HepG2 (cell line): Measurements from ENCODE around the gene SYNM. TPM values are rescaled to one million over a fixed set of nuclear protein-coding genes. Genes with fewer than 3 reads are reported as not detected.

ENCODE experiments used
- ATAC-seq: fragments of 200-7000 bp; cut with Tn5 transposase; 3 replicates; pipeline ENCODE4 v1.9.1; 2020; ENCODE audit warnings: mild to moderate bottlenecking, moderate library complexity
- BruUV-seq: library from RNA; stranded (reverse); fragments of 400-500 nt; replicated peaks from 2 replicates; lab custom pipeline; 2021; lab: Mats Ljungman, UMichigan
- CTCF ChIA-PET: fragments of 300-600 bp; formaldehyde crosslinking; extraction: SDS; loops from one replicate; lab custom pipeline; 2021; ENCODE audit warnings: low total read pairs, inconsistent platforms, low intra/inter-chr PET ratio; lab: Yijun Ruan, JAX
- POLR2A ChIA-PET: fragments of 350-600 bp; sonication (Branson Sonifier 250); formaldehyde crosslinking; loops from one replicate; lab custom pipeline; 2020; ENCODE audit warnings: antibody characterized with exemption, inconsistent platforms; lab: Yijun Ruan, JAX
- DNase-seq: peaks from one replicate; pipeline ENCODE4 v3.0.0-alpha.2; 2015; ENCODE audit warnings: low spot score
- FAIRE-seq: peaks from 3 replicates; lab custom pipeline; 2011; peaks lifted over from hg19 to GRCh38; lab: Jason Lieb, UNC
- H2AFZ ChIP-seq: one replicate; pipeline ENCODE4 v1.6.1; 2011; ENCODE audit warnings: low read length, inconsistent platforms
- H3K27ac ChIP-seq: fragments of 300-600 bp; 3 replicates; pipeline ENCODE4 v1.8.0; 2011; ENCODE audit warnings: mixed run types, mild to moderate bottlenecking, mixed read lengths, low read length, inconsistent platforms; ENCODE audit not compliant: insufficient read depth; ENCODE audit errors: extremely low read length
- H3K27me3 ChIP-seq, 2 experiments: fragments of 200-600 bp in 1 of 2; 2 replicates in 1 of 2; 3 replicates in 1 of 2; pipeline versions ENCODE4 v1.6.0 to v1.8.0; 2011; ENCODE audit warnings: low read length in 2 of 2, mild to moderate bottlenecking in 2 of 2, moderate library complexity in 2 of 2, inconsistent platforms in 1 of 2; ENCODE audit not compliant: insufficient read depth in 2 of 2, control insufficient read depth in 1 of 2
- H3K36me3 ChIP-seq, 2 experiments: fragments of 200-600 bp in 1 of 2; replicated peaks in 1 of 2; 2 replicates in 1 of 2; 3 replicates in 1 of 2; pipeline versions ENCODE4 v1.5.1 to v1.8.0; 2011; ENCODE audit warnings: low read length in 2 of 2, inconsistent platforms in 1 of 2; ENCODE audit not compliant: insufficient read depth in 2 of 2, control insufficient read depth in 1 of 2
- H3K4me1 ChIP-seq: 2 replicates; pipeline ENCODE4 v1.5.1; 2012; ENCODE audit warnings: low read length, inconsistent platforms; ENCODE audit not compliant: insufficient read depth
- H3K4me2 ChIP-seq: 2 replicates; pipeline ENCODE4 v1.6.0; 2011; ENCODE audit warnings: low read depth, low read length, inconsistent platforms
- H3K4me3 ChIP-seq, 3 experiments: fragments of 200-600 bp in 1 of 3; sonication (generic), shearing (Covaris generic) in 1 of 3; replicated peaks in 1 of 3; 2 replicates each; pipeline ENCODE4 v1.5.1; 2011 to 2016; ENCODE audit warnings: low read length in 3 of 3, inconsistent platforms in 2 of 3, low read depth in 2 of 3, mild to moderate bottlenecking in 2 of 3, control low read depth in 1 of 3, mixed read lengths in 1 of 3; ENCODE audit not compliant: insufficient read depth in 1 of 3
- H3K79me2 ChIP-seq: one replicate; pipeline ENCODE4 v1.6.1; 2011; ENCODE audit warnings: low read length, inconsistent platforms; ENCODE audit not compliant: insufficient read depth
- H3K9ac ChIP-seq: 2 replicates; pipeline ENCODE4 v1.6.0; 2011; ENCODE audit warnings: mild to moderate bottlenecking, low read depth, low read length, inconsistent platforms; ENCODE audit not compliant: insufficient read depth
- H3K9me3 ChIP-seq: 2 replicates; pipeline ENCODE4 v1.5.1; 2012; ENCODE audit warnings: mild to moderate bottlenecking, low read length
- H4K20me1 ChIP-seq: 2 replicates; pipeline ENCODE4 v1.6.0; 2011; ENCODE audit warnings: inconsistent platforms, mild to moderate bottlenecking, low read length, moderate library complexity; ENCODE audit not compliant: insufficient read depth
- ETV6 ChIP-seq: sonication (generic); formaldehyde crosslinking; conservative IDR thresholded peaks from 2 replicates; pipeline ENCODE4 v1.4.0; 2020; ENCODE audit warnings: missing genetic modification reagents
- KAT2B ChIP-seq: fragments of 150-350 bp; IDR thresholded peaks from 2 replicates; pipeline ENCODE4 v1.6.1; 2014; ENCODE audit warnings: low read depth, low read length, borderline replicate concordance
- MXI1 ChIP-seq: IDR thresholded peaks from 3 replicates; pipeline ENCODE4 v1.6.1; 2012; ENCODE audit warnings: low read depth, low read length, inconsistent platforms, borderline replicate concordance
- RBFOX2 ChIP-seq: fragments of 200-400 bp; formaldehyde crosslinking; IDR thresholded peaks from 2 replicates; pipeline ENCODE4 v1.6.1; 2017; ENCODE audit warnings: low read depth, mild to moderate bottlenecking, low read length
- ZNF20 ChIP-seq: sonication (generic); formaldehyde crosslinking; IDR thresholded peaks from 2 replicates; pipeline ENCODE4 v1.4.0; 2020; ENCODE audit warnings: mild to moderate bottlenecking, moderate library complexity, missing genetic modification reagents
- ZNF615 ChIP-seq: sonication (generic); formaldehyde crosslinking; IDR thresholded peaks from 2 replicates; pipeline ENCODE4 v1.5.0; 2020; ENCODE audit warnings: mild to moderate bottlenecking, missing genetic modification reagents, borderline replicate concordance
- ZZZ3 ChIP-seq: sonication (generic); formaldehyde crosslinking; IDR thresholded peaks from 2 replicates; pipeline ENCODE4 v1.4.0; 2020; ENCODE audit warnings: missing genetic modification reagents, mild to moderate bottlenecking, borderline replicate concordance
- WGBS: methylation state at CpG from one replicate; pipeline ENCODE4 v1.1.6; 2017; ENCODE audit warnings: low lambda C conversion rate; 5-methylcytosine and 5-hydroxymethylcytosine counted together
- in situ Hi-C: cut with HindIII; loops from 2 replicates; pipeline ENCODE4 v1.10.0; 2017; ENCODE audit warnings: low pct_unique_long_range_greater_than_20kb; ENCODE audit not compliant: extremely low pct_ligation_motif_present
- intact Hi-C: fragments of 100-400 bp; cut with micrococcal nuclease; formaldehyde crosslinking; loops from one replicate; pipeline ENCODE4 v1.10.0; 2022; ENCODE audit not compliant: unreplicated experiment
- polyA plus RNA-seq, 8 experiments: library from polyadenylated mRNA; depleted of rRNA in 3 of 8; stranded (reverse) in 7 of 8; unstranded in 1 of 8; fragments of >200 nt; fragmentation: Illumina TruSeq in 4 of 8; extraction: Trizol in 4 of 8; gene quantifications; 2 replicates each; pipeline versions ENCODE4 v1.2.1 to v1.2.3, GENCODE V29; 2011 to 2016; ENCODE audit warnings: low read depth in 4 of 8, missing spikeins in 1 of 8, mixed read lengths in 1 of 8; ENCODE audit not compliant: insufficient read depth in 1 of 8
- total RNA-seq, 5 experiments: library from RNA; depleted of rRNA; stranded (reverse); fragments of >200 nt; fragmentation: Illumina TruSeq; extraction: Trizol; gene quantifications; 2 replicates each; pipeline ENCODE4 v1.2.3, GENCODE V29; 2016; ENCODE audit warnings: low read depth in 1 of 5
- TF ChIP-seq, protein P1 (sequence below): sonication (generic); formaldehyde crosslinking; IDR thresholded peaks from 2 replicates; pipeline ENCODE4 v1.9.0; 2021; ENCODE audit warnings: mild to moderate bottlenecking, missing genetic modification reagents
- TF ChIP-seq, protein P2 (sequence below): sonication (generic); formaldehyde crosslinking; IDR thresholded peaks from 2 replicates; pipeline ENCODE4 v1.5.0; 2020; ENCODE audit warnings: mild to moderate bottlenecking, missing genetic modification reagents, borderline replicate concordance

The SYNM gene
- total and polyA plus RNA-seq, 2 of the 13 experiments (the other 11 are each of a cell fraction or from before 2014, with no cell fraction given): 1.1 to 3.7 TPM

DNA sequence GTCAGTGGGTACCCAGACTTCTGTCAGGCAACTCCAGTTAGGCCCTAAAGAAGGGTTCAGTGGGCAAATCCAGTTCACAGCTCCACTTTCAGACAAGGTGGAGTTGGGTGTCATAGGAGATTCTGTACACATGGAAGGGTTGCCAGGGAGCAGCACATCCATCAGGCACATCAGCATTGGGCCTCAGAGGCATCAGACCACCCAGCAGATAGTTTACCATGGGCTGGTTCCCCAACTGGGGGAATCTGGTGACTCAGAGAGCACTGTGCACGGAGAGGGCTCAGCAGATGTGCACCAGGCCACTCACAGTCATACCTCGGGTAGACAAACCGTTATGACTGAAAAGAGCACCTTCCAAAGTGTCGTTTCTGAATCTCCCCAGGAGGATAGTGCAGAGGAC is 27.2 kb downstream of the SYNM start:
- Histone ChIP-seq H3K27me3 (no peaks in the 10 kb centered on the region), H3K79me2 (no peaks in the 10 kb centered on the region), H4K20me1 (no peaks in the 10 kb centered on the region), H3K4me2 (peak overlapping the region; percentile 43), H3K36me3 (peaks cover 0 to 11% of the 10 kb centered on the region in 2 experiments; a peak in 4 of 5 replicates), H2AFZ (no peak overlapping the region), H3K9ac (no peak overlapping the region), H3K4me1 (peaks cover 47% of the 10 kb centered on the region), H3K27ac (peak overlapping the region; percentile 47), H3K4me3 (no peak overlapping the region), H3K9me3 (no peaks in the 10 kb centered on the region)
- WGBS: 93% methylated on average over 3 of the region's 4 CpGs
- ChIA-PET CTCF (no interaction called here), POLR2A (interaction anchor here (1.3 kb wide), 1 partner anchor 27 kb away, joined by 5 read pairs; the partner anchor contains the start of gene SYNM)
- BruUV-seq: no TSS peak
- no peak for TF ChIP-seq RBFOX2
- 0 out of 2 replicates have a peak, but pooled peaks have one; percentile 8 for TF ChIP-seq ZNF615
- no peak for TF ChIP-seq ZNF20
- TF ChIP-seq, protein P1, sequence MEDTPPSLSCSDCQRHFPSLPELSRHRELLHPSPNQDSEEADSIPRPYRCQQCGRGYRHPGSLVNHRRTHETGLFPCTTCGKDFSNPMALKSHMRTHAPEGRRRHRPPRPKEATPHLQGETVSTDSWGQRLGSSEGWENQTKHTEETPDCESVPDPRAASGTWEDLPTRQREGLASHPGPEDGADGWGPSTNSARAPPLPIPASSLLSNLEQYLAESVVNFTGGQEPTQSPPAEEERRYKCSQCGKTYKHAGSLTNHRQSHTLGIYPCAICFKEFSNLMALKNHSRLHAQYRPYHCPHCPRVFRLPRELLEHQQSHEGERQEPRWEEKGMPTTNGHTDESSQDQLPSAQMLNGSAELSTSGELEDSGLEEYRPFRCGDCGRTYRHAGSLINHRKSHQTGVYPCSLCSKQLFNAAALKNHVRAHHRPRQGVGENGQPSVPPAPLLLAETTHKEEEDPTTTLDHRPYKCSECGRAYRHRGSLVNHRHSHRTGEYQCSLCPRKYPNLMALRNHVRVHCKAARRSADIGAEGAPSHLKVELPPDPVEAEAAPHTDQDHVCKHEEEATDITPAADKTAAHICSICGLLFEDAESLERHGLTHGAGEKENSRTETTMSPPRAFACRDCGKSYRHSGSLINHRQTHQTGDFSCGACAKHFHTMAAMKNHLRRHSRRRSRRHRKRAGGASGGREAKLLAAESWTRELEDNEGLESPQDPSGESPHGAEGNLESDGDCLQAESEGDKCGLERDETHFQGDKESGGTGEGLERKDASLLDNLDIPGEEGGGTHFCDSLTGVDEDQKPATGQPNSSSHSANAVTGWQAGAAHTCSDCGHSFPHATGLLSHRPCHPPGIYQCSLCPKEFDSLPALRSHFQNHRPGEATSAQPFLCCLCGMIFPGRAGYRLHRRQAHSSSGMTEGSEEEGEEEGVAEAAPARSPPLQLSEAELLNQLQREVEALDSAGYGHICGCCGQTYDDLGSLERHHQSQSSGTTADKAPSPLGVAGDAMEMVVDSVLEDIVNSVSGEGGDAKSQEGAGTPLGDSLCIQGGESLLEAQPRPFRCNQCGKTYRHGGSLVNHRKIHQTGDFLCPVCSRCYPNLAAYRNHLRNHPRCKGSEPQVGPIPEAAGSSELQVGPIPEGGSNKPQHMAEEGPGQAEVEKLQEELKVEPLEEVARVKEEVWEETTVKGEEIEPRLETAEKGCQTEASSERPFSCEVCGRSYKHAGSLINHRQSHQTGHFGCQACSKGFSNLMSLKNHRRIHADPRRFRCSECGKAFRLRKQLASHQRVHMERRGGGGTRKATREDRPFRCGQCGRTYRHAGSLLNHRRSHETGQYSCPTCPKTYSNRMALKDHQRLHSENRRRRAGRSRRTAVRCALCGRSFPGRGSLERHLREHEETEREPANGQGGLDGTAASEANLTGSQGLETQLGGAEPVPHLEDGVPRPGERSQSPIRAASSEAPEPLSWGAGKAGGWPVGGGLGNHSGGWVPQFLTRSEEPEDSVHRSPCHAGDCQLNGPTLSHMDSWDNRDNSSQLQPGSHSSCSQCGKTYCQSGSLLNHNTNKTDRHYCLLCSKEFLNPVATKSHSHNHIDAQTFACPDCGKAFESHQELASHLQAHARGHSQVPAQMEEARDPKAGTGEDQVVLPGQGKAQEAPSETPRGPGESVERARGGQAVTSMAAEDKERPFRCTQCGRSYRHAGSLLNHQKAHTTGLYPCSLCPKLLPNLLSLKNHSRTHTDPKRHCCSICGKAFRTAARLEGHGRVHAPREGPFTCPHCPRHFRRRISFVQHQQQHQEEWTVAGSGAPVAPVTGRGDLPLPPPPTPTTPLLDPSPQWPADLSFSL (CRISPR knock-in tag): no peak
- no peak for TF ChIP-seq KAT2B
- 0 out of 3 replicates have a peak, but pooled peaks have one; percentile 2 for TF ChIP-seq MXI1
- TF ChIP-seq ETV6 (CRISPR knock-in tag): no peak
- no peak for TF ChIP-seq ZZZ3 (CRISPR knock-in tag)
- TF ChIP-seq, protein P2, sequence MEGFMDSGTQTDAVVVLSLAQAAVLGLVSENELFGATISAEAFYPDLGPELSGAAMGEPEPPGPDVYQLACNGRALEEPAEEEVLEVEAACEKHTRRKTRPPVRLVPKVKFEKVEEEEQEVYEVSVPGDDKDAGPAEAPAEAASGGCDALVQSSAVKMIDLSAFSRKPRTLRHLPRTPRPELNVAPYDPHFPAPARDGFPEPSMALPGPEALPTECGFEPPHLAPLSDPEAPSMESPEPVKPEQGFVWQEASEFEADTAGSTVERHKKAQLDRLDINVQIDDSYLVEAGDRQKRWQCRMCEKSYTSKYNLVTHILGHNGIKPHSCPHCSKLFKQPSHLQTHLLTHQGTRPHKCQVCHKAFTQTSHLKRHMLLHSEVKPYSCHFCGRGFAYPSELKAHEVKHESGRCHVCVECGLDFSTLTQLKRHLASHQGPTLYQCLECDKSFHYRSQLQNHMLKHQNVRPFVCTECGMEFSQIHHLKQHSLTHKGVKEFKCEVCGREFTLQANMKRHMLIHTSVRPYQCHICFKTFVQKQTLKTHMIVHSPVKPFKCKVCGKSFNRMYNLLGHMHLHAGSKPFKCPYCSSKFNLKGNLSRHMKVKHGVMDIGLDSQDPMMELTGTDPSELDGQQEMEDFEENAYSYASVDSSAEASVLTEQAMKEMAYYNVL (CRISPR knock-in tag): 0 out of 2 replicates have a peak, but pooled peaks have one; percentile 12
- in situ Hi-C loops (no loop called here), intact Hi-C loops (no loop called here)
- FAIRE-seq: no peak
- DNase-seq: no peak
- no peak; the same call in 2 of the 3 replicates for ATAC-seq
